IPS-18a (cell line): ENCODE data around the gene MC1R.
"Not testable (repeated sequence)": the region's sequence is repeated elsewhere in the genome, so short reads cannot be mapped to it uniquely, and the experiment has no call there.

Experiments
- H3K27ac ChIP-seq: one replicate; pipeline ENCODE4 v1.5.1; 2013; ENCODE audit warnings: low read length
- H3K27me3 ChIP-seq: one replicate; pipeline ENCODE4 v1.6.1; 2013; ENCODE audit warnings: mild to moderate bottlenecking, low read length; ENCODE audit not compliant: control insufficient read depth, insufficient read depth
- H3K36me3 ChIP-seq: one replicate; pipeline ENCODE4 v1.6.1; 2013; ENCODE audit warnings: low read depth, low read length; ENCODE audit not compliant: control insufficient read depth
- H3K4me1 ChIP-seq: one replicate; pipeline ENCODE4 v1.6.1; 2013; ENCODE audit warnings: low read depth, low read length; ENCODE audit not compliant: control insufficient read depth
- H3K4me3 ChIP-seq: one replicate; pipeline ENCODE4 v1.5.1; 2013; ENCODE audit warnings: low read length
- H3K9ac ChIP-seq: one replicate; pipeline ENCODE4 v1.6.1; 2013; ENCODE audit warnings: mild to moderate bottlenecking, low read length, moderate library complexity
- H3K9me3 ChIP-seq: one replicate; pipeline ENCODE4 v1.6.1; 2013; ENCODE audit warnings: low read depth, low read length; ENCODE audit not compliant: control insufficient read depth

The MC1R gene

DNA sequence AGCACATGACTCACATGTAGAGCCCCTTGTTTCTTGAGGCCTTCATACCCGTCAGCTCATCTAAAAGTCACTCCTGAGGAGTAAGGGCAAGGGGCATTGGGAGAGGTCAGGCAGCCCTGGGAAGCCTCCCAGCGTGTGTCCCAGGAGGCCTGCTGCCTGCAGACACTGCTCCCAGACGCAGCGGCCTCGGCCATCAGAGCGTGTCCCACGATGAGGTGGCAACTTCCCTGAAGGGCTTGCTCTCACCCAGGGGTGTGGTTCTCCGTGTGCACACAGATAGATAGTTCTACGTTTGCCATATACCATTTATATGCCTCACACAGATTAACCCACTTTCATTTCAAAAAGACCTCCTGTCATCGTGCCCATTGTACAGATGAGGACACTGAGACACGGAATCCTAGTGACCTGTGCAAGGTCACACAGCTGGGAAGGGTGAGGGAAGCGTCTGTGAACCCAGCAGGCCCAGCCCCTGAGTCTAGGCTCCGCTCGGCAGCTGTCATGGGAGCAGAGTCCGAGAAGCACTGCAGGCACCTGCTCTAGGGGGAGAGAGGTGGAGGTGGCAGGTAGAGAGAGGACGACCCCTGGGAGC is 12.7 kb downstream of the MC1R start:
- Histone ChIP-seq H3K27me3 (no peaks in the 10 kb centered on the region), H3K9me3 (no peaks in the 10 kb centered on the region), H3K4me1 (no peaks in the 10 kb centered on the region), H3K4me3 (no peak overlapping the region), H3K36me3 (peaks cover 21% of the 10 kb centered on the region), H3K27ac (no peak overlapping the region), H3K9ac (no peak overlapping the region)

DNA sequence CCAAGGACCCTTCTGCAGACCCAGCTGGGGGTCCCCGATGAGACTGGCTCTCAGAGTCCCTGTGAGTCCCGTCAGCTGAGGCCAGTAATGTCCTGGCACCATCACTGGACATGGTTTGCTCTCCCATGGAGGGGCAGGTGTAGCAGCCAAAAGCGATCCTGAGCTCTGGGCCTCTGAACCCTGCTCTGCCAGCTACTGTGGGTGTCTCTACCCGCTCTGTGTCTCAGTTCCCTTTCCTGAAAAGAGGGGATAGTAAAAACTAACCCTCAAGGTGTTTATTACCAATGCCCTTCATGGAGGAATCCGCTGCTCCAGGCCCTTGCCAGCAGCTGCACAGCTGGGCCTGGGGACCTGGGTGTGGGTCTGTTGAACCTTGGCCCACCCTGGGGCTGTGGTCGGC is 13.3 kb downstream of the MC1R start:
- Histone ChIP-seq H3K9me3 (no peaks in the 10 kb centered on the region), H3K9ac (no peak overlapping the region), H3K4me1 (no peaks in the 10 kb centered on the region), H3K27me3 (no peaks in the 10 kb centered on the region), H3K27ac (no peak overlapping the region), H3K4me3 (no peak overlapping the region), H3K36me3 (peaks cover 21% of the 10 kb centered on the region)

DNA sequence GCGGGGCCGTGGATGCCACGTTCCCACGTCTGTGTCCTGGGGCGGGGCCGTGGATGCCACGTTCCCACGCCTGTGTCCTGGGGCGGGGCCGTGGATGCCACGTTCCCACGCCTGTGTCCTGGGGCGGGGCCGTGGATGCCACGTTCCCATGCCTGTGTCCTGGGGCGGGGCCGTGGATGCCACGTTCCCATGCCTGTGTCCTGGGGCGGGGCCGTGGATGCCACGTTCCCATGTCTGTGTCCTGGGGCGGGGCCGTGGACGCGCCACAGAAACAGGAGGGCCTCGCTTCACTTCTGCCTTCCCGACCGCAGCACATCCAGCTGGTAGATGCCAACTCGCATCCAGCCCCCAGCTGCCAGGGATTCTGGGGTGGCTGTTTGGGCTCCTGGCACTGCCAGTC is 15.4 kb downstream of the MC1R start:
- peaks cover 21% of the 10 kb centered on the region for H3K36me3 ChIP-seq
- H3K4me1 ChIP-seq, H3K9ac ChIP-seq, H3K9me3 ChIP-seq, H3K27ac ChIP-seq, H3K4me3 ChIP-seq, H3K27me3 ChIP-seq: not testable (repeated sequence)

DNA sequence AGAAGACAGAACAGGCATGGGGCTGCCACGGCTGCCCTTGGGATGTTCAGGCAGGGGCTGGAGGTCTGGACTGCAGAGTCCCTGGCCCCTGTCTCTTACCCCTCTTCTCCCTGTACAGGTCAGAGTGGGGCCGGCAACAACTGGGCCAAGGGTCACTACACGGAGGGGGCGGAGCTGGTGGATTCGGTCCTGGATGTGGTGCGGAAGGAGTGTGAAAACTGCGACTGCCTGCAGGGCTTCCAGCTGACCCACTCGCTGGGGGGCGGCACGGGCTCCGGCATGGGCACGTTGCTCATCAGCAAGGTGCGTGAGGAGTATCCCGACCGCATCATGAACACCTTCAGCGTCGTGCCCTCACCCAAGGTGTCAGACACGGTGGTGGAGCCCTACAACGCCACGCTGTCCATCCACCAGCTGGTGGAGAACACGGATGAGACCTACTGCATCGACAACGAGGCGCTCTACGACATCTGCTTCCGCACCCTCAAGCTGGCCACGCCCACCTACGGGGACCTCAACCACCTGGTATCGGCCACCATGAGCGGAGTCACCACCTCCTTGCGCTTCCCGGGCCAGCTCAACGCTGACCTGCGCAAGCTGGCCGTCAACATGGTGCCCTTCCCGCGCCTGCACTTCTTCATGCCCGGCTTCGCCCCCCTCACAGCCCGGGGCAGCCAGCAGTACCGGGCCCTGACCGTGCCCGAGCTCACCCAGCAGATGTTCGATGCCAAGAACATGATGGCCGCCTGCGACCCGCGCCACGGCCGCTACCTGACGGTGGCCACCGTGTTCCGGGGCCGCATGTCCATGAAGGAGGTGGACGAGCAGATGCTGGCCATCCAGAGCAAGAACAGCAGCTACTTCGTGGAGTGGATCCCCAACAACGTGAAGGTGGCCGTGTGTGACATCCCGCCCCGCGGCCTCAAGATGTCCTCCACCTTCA is 16.2 kb downstream of the MC1R start:
- no peaks in the 10 kb centered on the region for H3K4me1 ChIP-seq
- no peaks in the 10 kb centered on the region for H3K9me3 ChIP-seq
- peaks cover 21% of the 10 kb centered on the region for H3K36me3 ChIP-seq
- no peak overlapping the region for H3K9ac ChIP-seq
- H3K4me3 ChIP-seq = no peak overlapping the region
- no peak overlapping the region for H3K27ac ChIP-seq
- no peaks in the 10 kb centered on the region for H3K27me3 ChIP-seq

DNA sequence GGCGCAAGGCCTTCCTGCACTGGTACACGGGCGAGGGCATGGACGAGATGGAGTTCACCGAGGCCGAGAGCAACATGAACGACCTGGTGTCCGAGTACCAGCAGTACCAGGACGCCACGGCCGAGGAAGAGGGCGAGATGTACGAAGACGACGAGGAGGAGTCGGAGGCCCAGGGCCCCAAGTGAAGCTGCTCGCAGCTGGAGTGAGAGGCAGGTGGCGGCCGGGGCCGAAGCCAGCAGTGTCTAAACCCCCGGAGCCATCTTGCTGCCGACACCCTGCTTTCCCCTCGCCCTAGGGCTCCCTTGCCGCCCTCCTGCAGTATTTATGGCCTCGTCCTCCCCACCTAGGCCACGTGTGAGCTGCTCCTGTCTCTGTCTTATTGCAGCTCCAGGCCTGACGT is 17.0 kb downstream of the MC1R start:
- not testable (repeated sequence) for H3K9me3 ChIP-seq, H3K9ac ChIP-seq, H3K27ac ChIP-seq, H3K27me3 ChIP-seq, H3K4me3 ChIP-seq, H3K4me1 ChIP-seq
- H3K36me3 ChIP-seq = peaks cover 21% of the 10 kb centered on the region

DNA sequence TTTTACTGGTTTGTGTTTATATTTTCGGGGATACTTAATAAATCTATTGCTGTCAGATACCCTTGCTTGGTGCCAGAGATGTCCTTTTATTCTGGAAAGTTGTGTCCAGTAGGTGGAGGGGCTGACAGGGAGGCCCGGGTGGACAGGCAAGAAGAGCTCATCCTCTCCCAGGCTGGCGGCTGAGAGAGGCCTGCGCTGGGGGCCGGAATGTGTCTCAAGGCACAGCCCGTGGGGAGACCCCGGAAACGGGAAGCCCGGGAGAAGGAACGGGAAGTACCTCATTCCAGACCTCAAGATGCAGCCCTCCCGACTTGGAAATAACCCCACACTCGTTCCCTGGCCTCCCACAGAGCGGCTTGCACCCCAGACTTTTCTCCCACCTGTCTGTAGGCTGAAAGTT is 17.4 kb downstream of the MC1R start:
- H3K9me3 ChIP-seq = no peaks in the 10 kb centered on the region
- H3K27me3 ChIP-seq = no peaks in the 10 kb centered on the region
- no peak overlapping the region for H3K9ac ChIP-seq
- no peak overlapping the region for H3K4me3 ChIP-seq
- H3K27ac ChIP-seq = no peak overlapping the region
- no peaks in the 10 kb centered on the region for H3K4me1 ChIP-seq
- peaks cover 21% of the 10 kb centered on the region for H3K36me3 ChIP-seq

DNA sequence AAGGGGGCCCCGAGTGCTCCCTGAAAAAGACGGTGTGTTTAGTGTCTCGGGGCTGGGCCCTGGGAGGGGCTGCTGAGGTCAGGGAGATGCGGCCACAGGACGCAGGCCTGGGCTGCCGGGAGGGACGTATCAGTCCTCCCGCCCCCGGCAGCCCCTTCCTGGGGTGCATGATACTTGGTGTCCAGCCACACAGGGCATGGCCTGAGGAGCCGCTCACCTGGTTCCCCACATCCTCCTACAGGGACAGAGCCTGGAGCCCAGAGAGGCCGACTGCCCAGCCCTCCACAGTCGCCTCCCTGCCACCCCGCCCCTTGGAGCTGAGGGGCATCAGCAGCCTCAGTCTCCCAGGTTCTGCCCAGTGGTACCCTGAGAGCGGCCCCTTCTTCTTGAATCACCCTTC is 17.8 kb downstream of the MC1R start:
- H3K27ac ChIP-seq = no peak overlapping the region
- no peak overlapping the region for H3K4me3 ChIP-seq
- H3K4me1 ChIP-seq = no peaks in the 10 kb centered on the region
- peaks cover 21% of the 10 kb centered on the region for H3K36me3 ChIP-seq
- H3K9ac ChIP-seq = no peak overlapping the region
- no peaks in the 10 kb centered on the region for H3K27me3 ChIP-seq
- H3K9me3 ChIP-seq = no peaks in the 10 kb centered on the region

DNA sequence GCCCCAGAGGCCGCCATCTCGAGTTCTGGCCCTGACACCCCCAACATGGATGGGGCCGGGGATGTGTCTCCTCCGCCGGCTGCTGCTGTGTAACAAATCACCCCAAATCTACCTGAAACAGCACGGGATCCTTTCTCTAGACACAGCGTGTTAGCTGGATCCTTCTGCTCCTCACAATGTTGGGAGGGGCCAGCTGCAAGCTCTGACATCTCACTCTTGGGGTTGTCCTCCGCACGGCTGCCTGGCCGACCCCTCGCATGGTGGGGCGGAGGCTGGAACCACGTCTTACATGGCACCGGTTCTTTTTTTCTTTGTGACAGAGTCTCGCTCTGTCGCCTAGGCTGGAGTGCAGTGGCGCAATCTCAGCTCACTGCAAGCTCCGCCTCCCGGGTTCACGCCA is 18.3 kb downstream of the MC1R start:
- Histone ChIP-seq H3K9me3 (no peaks in the 10 kb centered on the region), H3K4me1 (no peaks in the 10 kb centered on the region), H3K27ac (no peak overlapping the region), H3K27me3 (no peaks in the 10 kb centered on the region), H3K36me3 (peaks cover 21% of the 10 kb centered on the region), H3K4me3 (no peak overlapping the region), H3K9ac (no peak overlapping the region)

DNA sequence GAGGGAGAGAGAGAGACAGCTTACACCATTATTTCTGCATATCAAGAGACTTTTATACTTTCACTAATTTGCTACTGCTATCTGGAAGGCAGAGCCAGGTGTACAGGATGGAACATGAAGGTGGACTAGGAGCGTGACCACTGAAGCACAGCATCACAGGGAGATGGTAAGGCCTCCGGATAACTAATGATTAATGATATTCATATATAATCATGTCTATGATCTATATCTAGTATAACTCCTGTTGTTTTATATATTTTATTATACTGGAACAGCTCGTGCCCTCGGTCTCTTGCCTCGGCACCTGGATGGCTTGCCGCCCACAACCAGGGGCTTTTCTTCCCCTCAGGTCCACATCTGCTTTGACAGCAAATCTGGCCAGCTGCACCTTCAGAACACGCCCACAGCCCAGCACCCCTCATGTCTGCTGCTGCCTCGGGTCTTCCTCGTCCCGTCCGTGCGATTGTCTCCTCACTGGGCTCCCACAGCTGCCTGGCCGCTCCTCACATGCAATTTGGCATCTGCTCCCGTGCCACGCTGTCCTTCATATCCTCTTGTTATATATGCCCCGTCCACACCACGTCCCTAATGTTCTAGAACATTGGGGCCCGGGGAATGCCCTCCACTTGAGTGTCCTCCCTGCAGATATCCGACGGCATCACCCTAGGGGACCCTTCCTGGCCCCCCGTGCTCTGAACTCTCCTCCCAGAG is 19.7 kb downstream of the MC1R start:
- Histone ChIP-seq H3K4me3 (no peak overlapping the region), H3K36me3 (peaks cover 17% of the 10 kb centered on the region), H3K9ac (no peak overlapping the region), H3K4me1 (no peaks in the 10 kb centered on the region), H3K27me3 (no peaks in the 10 kb centered on the region), H3K27ac (no peak overlapping the region), H3K9me3 (no peaks in the 10 kb centered on the region)

DNA sequence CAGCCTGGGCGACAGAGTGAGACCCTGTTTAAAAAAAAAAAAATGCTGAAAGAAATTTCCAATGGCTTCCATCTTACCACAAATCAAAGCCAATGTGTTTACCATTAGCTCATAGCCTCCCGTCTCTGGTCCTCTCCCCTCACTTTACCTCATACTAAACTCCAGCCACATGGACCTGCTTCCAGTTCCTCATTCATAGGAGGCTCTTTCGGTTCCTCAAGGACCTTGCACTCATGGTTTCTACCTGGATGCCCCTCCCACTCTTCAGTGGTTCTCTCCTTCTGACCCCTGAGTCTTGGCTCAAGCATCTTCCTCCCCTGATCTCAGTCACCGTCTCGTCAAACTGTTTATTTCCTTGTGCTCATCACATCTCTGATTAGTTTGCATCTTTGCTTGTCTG is 26.1 kb downstream of the MC1R start:
- Histone ChIP-seq H3K27me3 (peaks cover 32% of the 10 kb centered on the region), H3K4me3 (no peak overlapping the region), H3K9me3 (no peaks in the 10 kb centered on the region), H3K9ac (no peak overlapping the region), H3K27ac (no peak overlapping the region), H3K36me3 (no peaks in the 10 kb centered on the region), H3K4me1 (no peaks in the 10 kb centered on the region)

DNA sequence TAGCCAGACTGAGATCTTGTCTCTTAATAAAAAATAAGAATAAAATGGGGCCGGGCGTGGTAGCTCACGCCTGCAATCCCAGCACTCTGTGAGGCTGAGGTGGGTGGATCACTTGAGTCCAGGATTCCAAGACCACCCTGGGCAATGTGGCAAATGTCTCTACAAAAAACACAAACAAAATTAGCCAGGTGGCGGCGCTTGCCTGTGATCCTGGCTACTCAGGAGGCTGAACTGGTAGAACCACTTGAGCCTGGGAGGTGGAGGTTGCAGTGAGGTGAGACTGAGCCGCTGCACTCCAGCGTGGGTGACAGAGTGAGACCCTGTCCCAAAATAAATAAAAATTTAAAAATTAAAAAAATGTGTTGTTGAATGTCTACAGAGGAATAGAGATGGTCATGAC is 27.0 kb downstream of the MC1R start:
- H3K4me1 ChIP-seq = no peaks in the 10 kb centered on the region
- no peak overlapping the region for H3K27ac ChIP-seq
- H3K9me3 ChIP-seq = no peaks in the 10 kb centered on the region
- H3K9ac ChIP-seq = no peak overlapping the region
- H3K27me3 ChIP-seq = peaks cover 35% of the 10 kb centered on the region
- no peak overlapping the region for H3K4me3 ChIP-seq
- H3K36me3 ChIP-seq = no peaks in the 10 kb centered on the region
